ENCODE results near the gene CPNE5. TPM values are rescaled to one million over a fixed set of nuclear protein-coding genes. Genes with fewer than 3 reads are reported as not detected.
A peak's percentile ranks its signal among the peaks of the same experiment; 100 is the strongest.

The CPNE5 gene
- total RNA-seq, 1 experiment from 2014 or later, result 0.44 TPM

DNA sequence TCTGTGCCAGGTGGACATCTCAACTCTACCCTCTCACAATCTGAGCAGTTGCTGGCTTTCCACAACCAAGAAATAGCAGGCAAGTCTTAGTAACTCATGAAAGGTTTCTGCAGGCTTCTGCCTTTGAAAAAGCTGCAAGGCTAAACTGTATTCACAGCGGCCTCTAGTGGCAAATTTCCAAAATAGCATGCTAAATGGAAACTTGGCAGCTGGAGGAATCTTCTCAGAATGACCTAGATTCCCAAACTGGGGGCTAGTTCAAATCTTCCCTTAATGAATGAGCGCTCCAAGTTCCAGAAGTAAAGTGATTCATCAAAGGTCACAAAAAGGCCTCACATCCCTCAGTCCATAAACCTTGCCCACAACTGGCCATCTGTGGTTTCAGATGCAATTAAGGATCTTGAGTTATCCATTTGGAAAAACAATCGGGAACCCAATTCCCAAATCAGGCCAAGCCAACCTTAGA lies 11.9 kb upstream of the CPNE5 start:
- no TSS peak for BruUV-seq (replicated peaks)
- DNase-seq (ENCODE audit: low read depth, low spot score) (no peak), ATAC-seq (no peak; the same call in 1 of the 2 replicates)
- no peak overlapping the region for H3K27ac ChIP-seq (ENCODE audit: low read length)
- H3K9me3 ChIP-seq (ENCODE audit: control insufficient read depth, insufficient read depth, low read depth, low read length), result no peaks in the 10 kb centered on the region
- no peak for TF ChIP-seq POLR2AphosphoS5 (IDR thresholded peaks at IDR 0.05; ENCODE audit: low read depth, low read length)
- TF ChIP-seq, protein P1, sequence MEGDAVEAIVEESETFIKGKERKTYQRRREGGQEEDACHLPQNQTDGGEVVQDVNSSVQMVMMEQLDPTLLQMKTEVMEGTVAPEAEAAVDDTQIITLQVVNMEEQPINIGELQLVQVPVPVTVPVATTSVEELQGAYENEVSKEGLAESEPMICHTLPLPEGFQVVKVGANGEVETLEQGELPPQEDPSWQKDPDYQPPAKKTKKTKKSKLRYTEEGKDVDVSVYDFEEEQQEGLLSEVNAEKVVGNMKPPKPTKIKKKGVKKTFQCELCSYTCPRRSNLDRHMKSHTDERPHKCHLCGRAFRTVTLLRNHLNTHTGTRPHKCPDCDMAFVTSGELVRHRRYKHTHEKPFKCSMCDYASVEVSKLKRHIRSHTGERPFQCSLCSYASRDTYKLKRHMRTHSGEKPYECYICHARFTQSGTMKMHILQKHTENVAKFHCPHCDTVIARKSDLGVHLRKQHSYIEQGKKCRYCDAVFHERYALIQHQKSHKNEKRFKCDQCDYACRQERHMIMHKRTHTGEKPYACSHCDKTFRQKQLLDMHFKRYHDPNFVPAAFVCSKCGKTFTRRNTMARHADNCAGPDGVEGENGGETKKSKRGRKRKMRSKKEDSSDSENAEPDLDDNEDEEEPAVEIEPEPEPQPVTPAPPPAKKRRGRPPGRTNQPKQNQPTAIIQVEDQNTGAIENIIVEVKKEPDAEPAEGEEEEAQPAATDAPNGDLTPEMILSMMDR (IDR thresholded peaks at IDR 0.05), result peak; percentile 87
- TF ChIP-seq, protein P2, sequence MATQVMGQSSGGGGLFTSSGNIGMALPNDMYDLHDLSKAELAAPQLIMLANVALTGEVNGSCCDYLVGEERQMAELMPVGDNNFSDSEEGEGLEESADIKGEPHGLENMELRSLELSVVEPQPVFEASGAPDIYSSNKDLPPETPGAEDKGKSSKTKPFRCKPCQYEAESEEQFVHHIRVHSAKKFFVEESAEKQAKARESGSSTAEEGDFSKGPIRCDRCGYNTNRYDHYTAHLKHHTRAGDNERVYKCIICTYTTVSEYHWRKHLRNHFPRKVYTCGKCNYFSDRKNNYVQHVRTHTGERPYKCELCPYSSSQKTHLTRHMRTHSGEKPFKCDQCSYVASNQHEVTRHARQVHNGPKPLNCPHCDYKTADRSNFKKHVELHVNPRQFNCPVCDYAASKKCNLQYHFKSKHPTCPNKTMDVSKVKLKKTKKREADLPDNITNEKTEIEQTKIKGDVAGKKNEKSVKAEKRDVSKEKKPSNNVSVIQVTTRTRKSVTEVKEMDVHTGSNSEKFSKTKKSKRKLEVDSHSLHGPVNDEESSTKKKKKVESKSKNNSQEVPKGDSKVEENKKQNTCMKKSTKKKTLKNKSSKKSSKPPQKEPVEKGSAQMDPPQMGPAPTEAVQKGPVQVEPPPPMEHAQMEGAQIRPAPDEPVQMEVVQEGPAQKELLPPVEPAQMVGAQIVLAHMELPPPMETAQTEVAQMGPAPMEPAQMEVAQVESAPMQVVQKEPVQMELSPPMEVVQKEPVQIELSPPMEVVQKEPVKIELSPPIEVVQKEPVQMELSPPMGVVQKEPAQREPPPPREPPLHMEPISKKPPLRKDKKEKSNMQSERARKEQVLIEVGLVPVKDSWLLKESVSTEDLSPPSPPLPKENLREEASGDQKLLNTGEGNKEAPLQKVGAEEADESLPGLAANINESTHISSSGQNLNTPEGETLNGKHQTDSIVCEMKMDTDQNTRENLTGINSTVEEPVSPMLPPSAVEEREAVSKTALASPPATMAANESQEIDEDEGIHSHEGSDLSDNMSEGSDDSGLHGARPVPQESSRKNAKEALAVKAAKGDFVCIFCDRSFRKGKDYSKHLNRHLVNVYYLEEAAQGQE (IDR thresholded peaks at IDR 0.05; ENCODE audit: insufficient read depth in 1 of 2, low read depth in 2 of 2, low read length in 1 of 2), result no peak
- CTCF ChIA-PET, result interaction anchor here (0.7 to 1.5 kb wide), 3 partner anchors 62 to 99 kb away, joined by 3 to 6 read pairs (median 3); no protein-coding TSS in a partner anchor
- intact Hi-C loops (cut with micrococcal nuclease; ENCODE audit: unreplicated experiment), result loop anchor here (2.0 kb wide), 1 partner anchor 84 kb away; no protein-coding TSS in a partner anchor
- no peaks in the 10 kb centered on the region for H3K27me3 ChIP-seq (ENCODE audit: control insufficient read depth, insufficient read depth, low read length)
- POLR2A ChIA-PET, result no interaction called here
- peaks cover 11% of the 10 kb centered on the region for H3K36me3 ChIP-seq (ENCODE audit: control insufficient read depth, insufficient read depth, low read length)
- no peak overlapping the region for H3K4me3 ChIP-seq (ENCODE audit: low read depth in 2 of 2, low read length in 2 of 2)
- in situ Hi-C loops (cut with HindIII; ENCODE audit: low pct_unique_long_range_greater_than_20kb, low sequenced_read_pairs), result no loop called here
- no peaks in the 10 kb centered on the region; the same call in 1 of the 2 replicates for H3K4me1 ChIP-seq (ENCODE audit: control insufficient read depth, insufficient read depth, low read length)

DNA sequence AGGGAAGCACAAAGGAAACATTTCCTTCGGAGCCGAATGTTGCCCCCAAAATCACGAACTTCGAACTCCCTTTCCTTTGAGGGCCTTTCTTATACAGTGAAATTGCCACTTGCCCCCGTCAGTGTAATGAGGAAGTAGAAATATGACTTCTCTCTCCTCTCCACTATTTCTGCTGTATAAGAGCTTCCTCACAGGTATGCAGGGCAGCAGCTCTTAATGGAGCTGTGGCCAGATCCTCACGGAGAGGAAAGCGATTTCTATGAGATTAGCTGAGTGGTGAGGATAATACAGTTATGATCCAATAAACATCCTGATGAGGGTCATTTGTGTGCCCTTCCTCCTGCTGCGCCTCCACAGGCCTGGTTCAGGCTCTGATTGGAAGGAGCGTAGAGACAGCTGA lies 10.8 kb upstream of the CPNE5 start:
- ATAC-seq (no peak), DNase-seq (ENCODE audit: low read depth, low spot score) (no peak)
- no peak for TF ChIP-seq TCF7L2 (IDR thresholded peaks at IDR 0.05; ENCODE audit: low read depth, low read length)
- no peak for TF ChIP-seq POLR2AphosphoS5 (IDR thresholded peaks at IDR 0.05; ENCODE audit: low read depth, low read length)
- TF ChIP-seq, protein P2 (IDR thresholded peaks at IDR 0.05; ENCODE audit: insufficient read depth in 1 of 2, low read depth in 2 of 2, low read length in 1 of 2), result no peak
- TF ChIP-seq, protein P1 (IDR thresholded peaks at IDR 0.05), result no peak
- TF ChIP-seq SIN3A (IDR thresholded peaks at IDR 0.05; ENCODE audit: borderline replicate concordance, insufficient read depth, low read depth, low read length), result no peak
- POLR2A ChIA-PET, result no interaction called here
- Histone ChIP-seq H3K27me3 (ENCODE audit: control insufficient read depth, insufficient read depth, low read length) (no peaks in the 10 kb centered on the region), H3K9me3 (ENCODE audit: control insufficient read depth, insufficient read depth, low read depth, low read length) (no peaks in the 10 kb centered on the region), H3K27ac (ENCODE audit: low read length) (0 out of 2 replicates have a peak overlapping the region, but pooled peaks have one; percentile 21), H3K36me3 (ENCODE audit: control insufficient read depth, insufficient read depth, low read length) (peaks cover 4% of the 10 kb centered on the region), H3K4me3 (ENCODE audit: low read depth in 2 of 2, low read length in 2 of 2) (no peak overlapping the region), H3K4me1 (ENCODE audit: control insufficient read depth, insufficient read depth, low read length) (no peaks in the 10 kb centered on the region; the same call in 1 of the 2 replicates)
- intact Hi-C loops (cut with micrococcal nuclease; ENCODE audit: unreplicated experiment) (loop anchor here (2.0 kb wide), 1 partner anchor 83 kb away; no protein-coding TSS in a partner anchor), in situ Hi-C loops (cut with HindIII; ENCODE audit: low pct_unique_long_range_greater_than_20kb, low sequenced_read_pairs) (no loop called here)
- BruUV-seq (replicated peaks), result no TSS peak
- CTCF ChIA-PET, result interaction anchor here (0.5 to 1.1 kb wide), 3 partner anchors 10 to 168 kb away, joined by 3 to 4 read pairs (median 3); no protein-coding TSS in a partner anchor

All from Panc1 (cell line).